Gastroesophageal sphincter (tissue), 3 donors: ENCODE data around the gene ACR.
"Not testable (repeated sequence)": the region's sequence is repeated elsewhere in the genome, so short reads cannot be mapped to it uniquely, and the experiment has no call there.

ENCODE experiments used
- EP300 ChIP-seq: sonication (generic); formaldehyde crosslinking; IDR thresholded peaks from one replicate; pipeline ENCODE4 v1.6.1; 2017; ENCODE audit warnings: antibody characterized with exemption, mild to moderate bottlenecking
- POLR2AphosphoS5 ChIP-seq: sonication (generic); formaldehyde crosslinking; IDR thresholded peaks from one replicate; pipeline ENCODE4 v1.6.1; 2017; ENCODE audit warnings: antibody characterized with exemption
- TF ChIP-seq, protein P1 (sequence below), 4 experiments: fragments of 200-600 bp in 2 of 4; fragments of 450-650 bp in 2 of 4; sonication (generic) in 1 of 4; IDR thresholded peaks; one replicate each; pipeline ENCODE4 v1.5.1; 2017 to 2019; ENCODE audit warnings: antibody characterized with exemption in 4 of 4, mild to moderate bottlenecking in 2 of 4, moderate library complexity in 2 of 4

DNA sequence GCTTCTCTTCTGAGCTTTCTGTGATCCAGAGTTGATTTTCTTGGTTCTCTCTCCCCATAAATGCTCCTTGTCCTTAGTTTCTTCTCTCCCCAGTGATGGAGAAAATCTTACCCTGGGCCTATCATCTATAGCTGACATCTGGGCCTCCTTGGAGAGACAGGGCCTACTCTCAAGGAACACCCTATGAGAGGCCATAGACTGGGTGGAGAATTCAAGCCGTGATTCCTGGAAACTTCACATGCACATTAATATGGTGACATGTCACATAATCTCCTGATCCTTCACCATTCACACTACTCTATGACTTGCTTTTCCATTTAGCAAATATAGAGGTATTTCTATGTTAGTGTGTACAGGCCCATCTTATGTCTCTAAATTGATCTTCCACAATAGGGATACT is 9.5 kb downstream of the ACR start:
- TF ChIP-seq, protein P1, sequence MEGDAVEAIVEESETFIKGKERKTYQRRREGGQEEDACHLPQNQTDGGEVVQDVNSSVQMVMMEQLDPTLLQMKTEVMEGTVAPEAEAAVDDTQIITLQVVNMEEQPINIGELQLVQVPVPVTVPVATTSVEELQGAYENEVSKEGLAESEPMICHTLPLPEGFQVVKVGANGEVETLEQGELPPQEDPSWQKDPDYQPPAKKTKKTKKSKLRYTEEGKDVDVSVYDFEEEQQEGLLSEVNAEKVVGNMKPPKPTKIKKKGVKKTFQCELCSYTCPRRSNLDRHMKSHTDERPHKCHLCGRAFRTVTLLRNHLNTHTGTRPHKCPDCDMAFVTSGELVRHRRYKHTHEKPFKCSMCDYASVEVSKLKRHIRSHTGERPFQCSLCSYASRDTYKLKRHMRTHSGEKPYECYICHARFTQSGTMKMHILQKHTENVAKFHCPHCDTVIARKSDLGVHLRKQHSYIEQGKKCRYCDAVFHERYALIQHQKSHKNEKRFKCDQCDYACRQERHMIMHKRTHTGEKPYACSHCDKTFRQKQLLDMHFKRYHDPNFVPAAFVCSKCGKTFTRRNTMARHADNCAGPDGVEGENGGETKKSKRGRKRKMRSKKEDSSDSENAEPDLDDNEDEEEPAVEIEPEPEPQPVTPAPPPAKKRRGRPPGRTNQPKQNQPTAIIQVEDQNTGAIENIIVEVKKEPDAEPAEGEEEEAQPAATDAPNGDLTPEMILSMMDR (IDR thresholded peaks at IDR 0.05) = not testable (repeated sequence)
- TF ChIP-seq EP300, POLR2AphosphoS5: not testable (repeated sequence)
